HepG2 (cell line): Measurements from ENCODE around the gene IL24. TPM values are rescaled to one million over a fixed set of nuclear protein-coding genes. Genes with fewer than 3 reads are reported as not detected.

Source experiments
- ERF ChIP-seq: IDR thresholded peaks from 2 replicates; pipeline ENCODE4 v1.6.1; 2018; ENCODE audit warnings: missing biosample characterization, missing genetic modification reagents
- FOXO4 ChIP-seq: sonication (generic); formaldehyde crosslinking; conservative IDR thresholded peaks from 2 replicates; pipeline ENCODE4 v1.8.1; 2023; ENCODE audit warnings: missing genetic modification reagents
- HDAC1 ChIP-seq: sonication (generic); formaldehyde crosslinking; IDR thresholded peaks from 2 replicates; pipeline ENCODE4 v1.5.1; 2020; ENCODE audit warnings: mild to moderate bottlenecking, missing genetic modification reagents
- JUND ChIP-seq: sonication (generic); formaldehyde crosslinking; IDR thresholded peaks from 2 replicates; pipeline ENCODE4 v1.8.0; 2022; ENCODE audit warnings: mild to moderate bottlenecking, missing genetic modification reagents
- KDM1A ChIP-seq: IDR thresholded peaks from 2 replicates; pipeline ENCODE4 v1.6.1; 2016; ENCODE audit warnings: missing compliant biosample characterization
- MED1 ChIP-seq: sonication (generic); formaldehyde crosslinking; IDR thresholded peaks from 2 replicates; pipeline ENCODE4 v1.4.0; 2020; ENCODE audit warnings: missing genetic modification reagents
- RFX1 ChIP-seq: fragments of 450-650 bp; IDR thresholded peaks from 2 replicates; pipeline ENCODE4 v1.6.1; 2017
- RFXAP ChIP-seq: sonication (generic); formaldehyde crosslinking; IDR thresholded peaks from 2 replicates; pipeline ENCODE4 v1.4.0; 2020; ENCODE audit warnings: missing genetic modification reagents, borderline replicate concordance
- SKIL ChIP-seq: sonication (generic); formaldehyde crosslinking; IDR thresholded peaks from 2 replicates; pipeline ENCODE4 v1.8.0; 2022; ENCODE audit warnings: missing genetic modification reagents, mild to moderate bottlenecking, moderate library complexity, borderline replicate concordance
- SNAI1 ChIP-seq: sonication (generic); formaldehyde crosslinking; IDR thresholded peaks from 2 replicates; pipeline ENCODE4 v1.5.0; 2020; ENCODE audit warnings: mild to moderate bottlenecking, missing genetic modification reagents, borderline replicate concordance
- SNAPC4 ChIP-seq: sonication (generic); formaldehyde crosslinking; IDR thresholded peaks from 2 replicates; pipeline ENCODE4 v1.4.0; 2020; ENCODE audit warnings: mild to moderate bottlenecking, missing genetic modification reagents
- SP5 ChIP-seq: IDR thresholded peaks from 2 replicates; pipeline ENCODE4 v1.6.1; 2016; ENCODE audit warnings: low read depth, borderline replicate concordance
- ZBTB33 ChIP-seq: sonication (generic); formaldehyde crosslinking; IDR thresholded peaks from 2 replicates; pipeline ENCODE4 v1.4.0; 2020; ENCODE audit warnings: missing genetic modification reagents
- ZNF276 ChIP-seq: sonication (generic); formaldehyde crosslinking; IDR thresholded peaks from 2 replicates; pipeline ENCODE4 v1.4.0; 2020; ENCODE audit warnings: mild to moderate bottlenecking, low read depth, missing genetic modification reagents
- ZNF530 ChIP-seq: sonication (generic); formaldehyde crosslinking; IDR thresholded peaks from 2 replicates; pipeline ENCODE4 v1.5.0; 2020; ENCODE audit warnings: low read depth, mild to moderate bottlenecking, missing genetic modification reagents
- ZNF546 ChIP-seq: sonication (generic); formaldehyde crosslinking; conservative IDR thresholded peaks from 2 replicates; pipeline ENCODE4 v1.8.1; 2023; ENCODE audit warnings: mild to moderate bottlenecking, missing genetic modification reagents
- ZNF839 ChIP-seq: sonication (generic); formaldehyde crosslinking; IDR thresholded peaks from 2 replicates; pipeline ENCODE4 v1.4.0; 2020; ENCODE audit warnings: missing genetic modification reagents, mild to moderate bottlenecking, borderline replicate concordance
- ZNF878 ChIP-seq: sonication (generic); formaldehyde crosslinking; IDR thresholded peaks from 2 replicates; pipeline ENCODE4 v1.8.1; 2023; ENCODE audit warnings: mild to moderate bottlenecking, missing genetic modification reagents, moderate library complexity
- polyA plus RNA-seq, 8 experiments: library from polyadenylated mRNA; depleted of rRNA in 3 of 8; stranded (reverse) in 7 of 8; unstranded in 1 of 8; fragments of >200 nt; fragmentation: Illumina TruSeq in 4 of 8; extraction: Trizol in 4 of 8; gene quantifications; 2 replicates each; pipeline versions ENCODE4 v1.2.1 to v1.2.3, GENCODE V29; 2011 to 2016; ENCODE audit warnings: low read depth in 4 of 8, missing spikeins in 1 of 8, mixed read lengths in 1 of 8; ENCODE audit not compliant: insufficient read depth in 1 of 8
- total RNA-seq, 5 experiments: library from RNA; depleted of rRNA; stranded (reverse); fragments of >200 nt; fragmentation: Illumina TruSeq; extraction: Trizol; gene quantifications; 2 replicates each; pipeline ENCODE4 v1.2.3, GENCODE V29; 2016; ENCODE audit warnings: low read depth in 1 of 5

Gene IL24
- total and polyA plus RNA-seq, 2 of the 13 experiments (the other 11 are each of a cell fraction or from before 2014, with no cell fraction given) = not detected

GRCh38 chr1:206935491-206936067, 38.3 kb downstream of the IL24 start (continued):
- TF ChIP-seq SNAPC4 (CRISPR knock-in tag) (no peak), RFXAP (CRISPR knock-in tag) (peak; percentile 39; the same call in 1 of the 2 replicates), FOXO4 (CRISPR knock-in tag) (no peak), SKIL (CRISPR knock-in tag) (no peak), JUND (CRISPR knock-in tag) (no peak), SNAI1 (CRISPR knock-in tag) (no peak), ZNF546 (CRISPR knock-in tag) (no peak), ZBTB33 (CRISPR knock-in tag) (no peak), MED1 (CRISPR knock-in tag) (no peak), ZNF530 (CRISPR knock-in tag) (no peak), RFX1 (no peak), ERF (CRISPR knock-in tag) (0 out of 2 replicates have a peak, but pooled peaks have one; percentile 29), SP5 (CRISPR knock-in tag) (no peak), ZNF276 (CRISPR knock-in tag) (no peak), KDM1A (no peak), HDAC1 (CRISPR knock-in tag) (no peak), ZNF839 (CRISPR knock-in tag) (no peak), ZNF878 (no peak)
